Keratinocyte (primary cell): Measurements from ENCODE around the gene C12orf75. TPM values are rescaled to one million over a fixed set of nuclear protein-coding genes. Genes with fewer than 3 reads are reported as not detected.

Experiments used
- DNase-seq: peaks from one replicate; pipeline ENCODE4 v3.0.0-alpha.2; 2011; ENCODE audit warnings: low read depth, missing footprints, low spot score
- FAIRE-seq: peaks from 2 replicates; lab custom pipeline; 2011; peaks lifted over from hg19 to GRCh38; lab: Jason Lieb, UNC
- H2AFZ ChIP-seq: 2 replicates; pipeline ENCODE4 v1.6.0; 2012; ENCODE audit warnings: low read length, control low read depth, inconsistent platforms; ENCODE audit not compliant: control insufficient read depth
- H3K27ac ChIP-seq: 2 replicates; pipeline ENCODE4 v1.5.1; 2011; ENCODE audit warnings: low read length; ENCODE audit not compliant: control insufficient read depth, insufficient read depth
- H3K27me3 ChIP-seq: 3 replicates; pipeline ENCODE4 v1.6.0; 2011; ENCODE audit warnings: low read length; ENCODE audit not compliant: control insufficient read depth, insufficient read depth; ENCODE audit errors: extremely low read depth
- H3K36me3 ChIP-seq, 2 experiments: 2 replicates in 1 of 2; 3 replicates in 1 of 2; pipeline ENCODE4 v1.5.1; 2011; ENCODE audit warnings: low read length in 2 of 2, mild to moderate bottlenecking in 1 of 2; ENCODE audit not compliant: control insufficient read depth in 2 of 2, insufficient read depth in 2 of 2; ENCODE audit errors: extremely low read depth in 1 of 2
- H3K4me1 ChIP-seq: 3 replicates; pipeline ENCODE4 v1.5.1; 2011; ENCODE audit warnings: low read length; ENCODE audit not compliant: control insufficient read depth, insufficient read depth; ENCODE audit errors: extremely low read depth
- H3K4me2 ChIP-seq: 3 replicates; pipeline ENCODE4 v1.6.0; 2011; ENCODE audit warnings: low read depth, low read length; ENCODE audit not compliant: control insufficient read depth, insufficient read depth; ENCODE audit errors: extremely low read depth
- H3K4me3 ChIP-seq, 3 experiments: fragments of 200-600 bp in 1 of 3; sonication (generic) in 1 of 3; 2 replicates in 2 of 3; 3 replicates in 1 of 3; pipeline ENCODE4 v1.5.1; 2011 to 2016; ENCODE audit warnings: low read length in 3 of 3, mild to moderate bottlenecking in 3 of 3, control low read depth in 2 of 3, inconsistent platforms in 1 of 3, low read depth in 1 of 3, mixed read lengths in 1 of 3, mixed run types in 1 of 3, moderate library complexity in 1 of 3; ENCODE audit not compliant: control insufficient read depth in 2 of 3, insufficient read depth in 2 of 3; ENCODE audit errors: extremely low read depth in 1 of 3
- H3K79me2 ChIP-seq: 2 replicates; pipeline ENCODE4 v1.6.0; 2012; ENCODE audit warnings: low read length; ENCODE audit not compliant: control insufficient read depth, insufficient read depth
- H3K9ac ChIP-seq: 3 replicates; pipeline ENCODE4 v1.6.0; 2011; ENCODE audit warnings: low read length; ENCODE audit not compliant: control insufficient read depth, insufficient read depth; ENCODE audit errors: extremely low read depth
- H3K9me1 ChIP-seq: 3 replicates; pipeline ENCODE4 v1.6.0; 2011; ENCODE audit warnings: low read length; ENCODE audit not compliant: control insufficient read depth, insufficient read depth; ENCODE audit errors: extremely low read depth
- H3K9me3 ChIP-seq: 2 replicates; pipeline ENCODE4 v1.5.1; 2012; ENCODE audit warnings: low read depth, low read length; ENCODE audit not compliant: control insufficient read depth
- H4K20me1 ChIP-seq: 3 replicates; pipeline ENCODE4 v1.6.0; 2011; ENCODE audit warnings: low read length; ENCODE audit not compliant: control insufficient read depth, insufficient read depth; ENCODE audit errors: extremely low read depth
- CTCF ChIP-seq, 3 experiments: IDR thresholded peaks in 1 of 3; conservative IDR thresholded peaks in 1 of 3; optimal IDR thresholded peaks in 1 of 3; 2 replicates in 2 of 3; 3 replicates in 1 of 3; pipeline versions ENCODE3 to v1.5.1; 2011; ENCODE audit warnings: low read length in 3 of 3, mild to moderate bottlenecking in 3 of 3, moderate library complexity in 2 of 3, control low read depth in 1 of 3, inconsistent platforms in 1 of 3; ENCODE audit not compliant: insufficient read depth in 2 of 3; ENCODE audit errors: extremely low read depth in 1 of 3
- EZH2 ChIP-seq: IDR thresholded peaks from one replicate; pipeline ENCODE4 v1.6.1; 2012; ENCODE audit warnings: inconsistent platforms, mild to moderate bottlenecking, low read length, moderate library complexity
- dilution Hi-C: fragments of 300-500 bp; cut with MboI; formaldehyde crosslinking; loops from one replicate; pipeline ENCODE4 v1.7.0; 2020; ENCODE audit warnings: low sequenced_read_pairs; ENCODE audit not compliant: extremely low pct_ligation_motif_present
- polyA plus RNA-seq, 5 experiments: library from polyadenylated mRNA; depleted of rRNA in 3 of 5; stranded (reverse) in 3 of 5; stranded (forward) in 1 of 5; unstranded in 1 of 5; fragments of >200 nt; gene quantifications; 1 replicate in 1 of 5; 2 replicates in 3 of 5; 3 replicates in 1 of 5; pipeline versions ENCODE4 v1.2.1 to v1.2.3, GENCODE V29; 2011 to 2012; ENCODE audit warnings: missing spikeins in 2 of 5, low read depth in 1 of 5, low replicate concordance in 1 of 5

The C12orf75 gene
- polyA plus RNA-seq, 1 donor (not counting 4 experiments of a cell fraction or from before 2014, with no cell fraction given): 160 TPM

GRCh38 chr12:105343836-105344235 lies 13.3 kb downstream of the C12orf75 start:
- FAIRE-seq: no peak
- Histone ChIP-seq H3K4me1 (no peaks in the 10 kb centered on the region), H3K27ac (no peak overlapping the region), H3K79me2 (peaks cover 46% of the 10 kb centered on the region), H3K9ac (no peak overlapping the region), H3K36me3 (peaks cover 0 to 4% of the 10 kb centered on the region in 2 experiments), H3K27me3 (no peaks in the 10 kb centered on the region), H2AFZ (no peak overlapping the region), H4K20me1 (no peaks in the 10 kb centered on the region), H3K9me1 (no peaks in the 10 kb centered on the region), H3K9me3 (peaks cover 2% of the 10 kb centered on the region), H3K4me3 (no peak overlapping the region), H3K4me2 (no peak overlapping the region)
- dilution Hi-C loops: no loop called here
- no peak for DNase-seq
- TF ChIP-seq CTCF (optimal IDR thresholded peaks at IDR 0.05 in 1 of 3, IDR thresholded peaks at IDR 0.05 in 1 of 3, conservative IDR thresholded peaks at IDR 0.05 in 1 of 3; ENCODE audit: extremely low read depth in 1 of 3, insufficient read depth in 2 of 3, low read length in 3 of 3): no peak
- TF ChIP-seq EZH2: no peak

- peaks cover 3 to 6% of the 10 kb centered on the region in 2 experiments for H3K36me3 ChIP-seq
- no peaks in the 10 kb centered on the region for H3K9me3 ChIP-seq
- H3K9me1 ChIP-seq: no peaks in the 10 kb centered on the region
- H3K27me3 ChIP-seq: no peaks in the 10 kb centered on the region
- H4K20me1 ChIP-seq: no peaks in the 10 kb centered on the region
- H3K4me2 ChIP-seq: no peak overlapping the region
- TF ChIP-seq CTCF (optimal IDR thresholded peaks at IDR 0.05 in 1 of 3, IDR thresholded peaks at IDR 0.05 in 1 of 3, conservative IDR thresholded peaks at IDR 0.05 in 1 of 3; ENCODE audit: extremely low read depth in 1 of 3, insufficient read depth in 2 of 3, low read length in 3 of 3) (no peak), EZH2 (no peak)
- no peak overlapping the region for H3K9ac ChIP-seq
- DNase-seq (no peak), FAIRE-seq (no peak)
- H2AFZ ChIP-seq: no peak overlapping the region
- dilution Hi-C loops: no loop called here
- no peak overlapping the region for H3K4me3 ChIP-seq
- no peak overlapping the region for H3K27ac ChIP-seq
- H3K79me2 ChIP-seq: peaks cover 40% of the 10 kb centered on the region
- no peaks in the 10 kb centered on the region for H3K4me1 ChIP-seq
Measured at GRCh38 chr12:105347499-105347898, 17.0 kb downstream of the C12orf75 start.
